Activated CD8-positive, alpha-beta memory T cell treated with anti-CD3 and anti-CD28 coated beads, Interleukin-2, amount 50 U/mL, for 24 hours (primary cell): ENCODE measurements around the gene C3orf18.

Experiments
- DNase-seq: peaks from one replicate; pipeline ENCODE4 v3.0.0-alpha.2; 2020; ENCODE audit errors: extremely low read depth

The C3orf18 gene

GRCh38 chr3:50567386-50568167 lies at the start of gene C3orf18:
Gene C3orf18, minus strand, starts transcription at chr3:50567747. Its CDS starts 2,048 bp downstream, at chr3:50565699.
- peak; percentile 87 for DNase-seq

- peak; percentile 91 for DNase-seq
Observed at GRCh38 chr3:50616770-50617095, 49.2 kb upstream of the C3orf18 start.

GRCh38 chr3:50616003-50616769 lies 48.6 kb upstream of the C3orf18 start:
- DNase-seq: peak; percentile 66

GRCh38 chr3:50615190-50615589 lies 47.6 kb upstream of the C3orf18 start:
- no peak for DNase-seq

- DNase-seq: no peak
Observed at GRCh38 chr3:50612970-50613846, 45.7 kb upstream of the C3orf18 start.

- no peak for DNase-seq
Observed at GRCh38 chr3:50612234-50612882, 44.8 kb upstream of the C3orf18 start.

- DNase-seq: peak; percentile 92
Observed at GRCh38 chr3:50611464-50612233, 44.1 kb upstream of the C3orf18 start, which contains the start of gene CISH. Gene CISH, minus strand, starts transcription at chr3:50611774. Its CDS starts 124 bp downstream, at chr3:50611650.

GRCh38 chr3:50610992-50611463 lies 43.5 kb upstream of the C3orf18 start:
- no peak for DNase-seq

GRCh38 chr3:50610181-50610971 lies 42.8 kb upstream of the C3orf18 start:
- no peak for DNase-seq

- DNase-seq: no peak
Observed at GRCh38 chr3:50609763-50610085, 42.2 kb upstream of the C3orf18 start.

GRCh38 chr3:50609071-50609762 lies 41.7 kb upstream of the C3orf18 start:
- DNase-seq: no peak

- no peak for DNase-seq
Observed at GRCh38 chr3:50608278-50608677, 40.7 kb upstream of the C3orf18 start.

- no peak for DNase-seq
Observed at GRCh38 chr3:50607271-50608091, 39.9 kb upstream of the C3orf18 start.

GRCh38 chr3:50606596-50606995 lies 39.0 kb upstream of the C3orf18 start:
- DNase-seq: no peak

GRCh38 chr3:50605901-50606326 lies 38.4 kb upstream of the C3orf18 start:
- DNase-seq: no peak

GRCh38 chr3:50604628-50605588 lies 37.4 kb upstream of the C3orf18 start:
- DNase-seq: no peak

- DNase-seq: no peak
Observed at GRCh38 chr3:50604110-50604621, 36.6 kb upstream of the C3orf18 start.
